Stimulated activated CD8-positive, alpha-beta memory T cell treated with anti-CD3 and anti-CD28 coated beads, Interleukin-4, amount 100 ng/mL, for 48 hours (primary cell): ENCODE data around the gene LDHA.
"Not testable (repeated sequence)": the region's sequence is repeated elsewhere in the genome, so short reads cannot be mapped to it uniquely, and the experiment has no call there.

Source experiments
- DNase-seq: peaks from one replicate; pipeline ENCODE4 v3.0.0-alpha.2; 2020

LDHA gene

DNA sequence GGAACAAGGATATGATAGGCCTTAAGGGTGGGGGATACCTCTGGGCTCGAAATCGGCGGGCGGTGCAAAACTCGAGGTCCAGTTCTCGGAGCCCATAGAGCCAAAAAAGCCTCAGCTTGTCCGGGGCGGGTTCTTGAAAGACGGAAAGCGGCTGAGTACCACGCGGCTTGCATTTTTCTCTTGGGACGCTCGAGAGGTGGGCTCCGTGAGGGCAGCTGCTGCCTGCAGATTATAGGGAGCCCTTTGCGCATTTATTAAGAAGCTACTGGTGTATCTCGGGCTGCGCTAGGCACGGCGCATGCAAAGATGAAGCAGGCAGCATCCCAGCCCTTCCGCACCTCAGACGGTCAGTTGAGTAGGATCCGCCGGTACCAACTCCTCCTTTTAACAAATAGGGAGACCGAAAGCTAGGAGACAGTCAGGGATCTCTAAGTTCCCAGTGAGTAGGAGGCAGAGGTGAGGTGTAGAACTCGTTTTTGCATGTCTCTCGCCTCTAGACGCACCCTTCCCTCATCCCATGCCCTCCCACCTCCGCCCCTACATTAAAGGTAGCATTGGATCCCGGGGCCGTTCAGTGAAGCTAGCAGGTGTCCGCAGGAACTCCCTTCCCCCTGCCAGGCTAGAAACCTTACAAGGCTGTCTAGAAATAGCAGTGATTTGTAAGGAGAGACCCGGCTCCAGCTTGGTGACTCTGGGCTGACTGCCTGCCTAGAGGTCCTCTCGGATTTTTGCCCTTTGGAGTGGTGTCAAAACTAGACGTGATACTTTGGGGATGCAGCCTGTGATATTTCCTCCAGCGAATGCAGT is 768 bp downstream of the LDHA start:
- DNase-seq, result peak; percentile 47

DNA sequence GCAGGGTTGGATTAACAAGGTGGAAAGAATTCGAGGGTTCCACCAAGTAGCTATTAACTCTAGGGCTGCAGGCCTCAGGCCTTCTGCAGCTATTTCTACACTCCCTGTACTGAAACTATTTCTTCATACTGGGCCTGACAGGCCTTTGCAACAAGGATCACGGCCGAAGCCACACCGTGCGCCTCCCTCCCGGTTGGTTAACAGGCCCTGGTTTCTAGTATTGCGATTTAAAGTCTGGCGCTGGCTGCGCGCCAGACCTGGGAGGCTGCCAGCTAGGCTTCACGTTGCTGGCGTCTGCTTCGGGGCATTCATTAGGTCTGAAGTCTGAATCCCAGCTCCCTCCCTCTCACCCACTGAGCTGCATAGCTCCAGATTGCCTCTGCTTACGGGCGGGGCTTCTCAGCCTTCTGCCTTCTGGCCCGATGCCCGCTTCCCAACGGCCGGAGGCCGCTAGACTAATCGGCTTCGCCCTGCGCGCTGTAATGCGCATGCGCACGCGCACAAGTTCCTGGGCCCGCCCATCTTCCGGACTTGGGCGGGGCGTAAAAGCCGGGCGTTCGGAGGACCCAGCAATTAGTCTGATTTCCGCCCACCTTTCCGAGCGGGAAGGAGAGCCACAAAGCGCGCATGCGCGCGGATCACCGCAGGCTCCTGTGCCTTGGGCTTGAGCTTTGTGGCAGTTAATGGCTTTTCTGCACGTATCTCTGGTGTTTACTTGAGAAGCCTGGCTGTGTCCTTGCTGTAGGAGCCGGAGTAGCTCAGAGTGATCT is 1.6 kb downstream of the LDHA start:
- peak; percentile 96 for DNase-seq

DNA sequence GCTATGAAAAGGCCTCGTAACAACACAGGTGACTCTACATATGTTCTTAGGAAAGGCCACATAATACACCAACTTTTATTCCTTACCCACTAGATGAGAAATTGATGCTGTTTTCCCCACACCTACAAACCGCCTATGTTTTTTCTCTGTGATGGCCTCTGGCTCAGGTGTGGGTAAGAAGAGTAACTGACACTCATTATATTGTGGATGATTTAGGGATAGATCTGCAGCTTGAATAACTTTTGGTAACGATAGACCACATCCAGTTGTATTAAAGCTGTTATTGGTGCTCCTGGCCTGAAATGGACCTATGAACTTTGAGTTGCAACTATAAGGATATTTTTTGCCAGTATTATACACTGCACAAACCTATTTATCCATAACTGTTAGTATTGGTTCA is 3.6 kb downstream of the LDHA start:
- no peak for DNase-seq

DNA sequence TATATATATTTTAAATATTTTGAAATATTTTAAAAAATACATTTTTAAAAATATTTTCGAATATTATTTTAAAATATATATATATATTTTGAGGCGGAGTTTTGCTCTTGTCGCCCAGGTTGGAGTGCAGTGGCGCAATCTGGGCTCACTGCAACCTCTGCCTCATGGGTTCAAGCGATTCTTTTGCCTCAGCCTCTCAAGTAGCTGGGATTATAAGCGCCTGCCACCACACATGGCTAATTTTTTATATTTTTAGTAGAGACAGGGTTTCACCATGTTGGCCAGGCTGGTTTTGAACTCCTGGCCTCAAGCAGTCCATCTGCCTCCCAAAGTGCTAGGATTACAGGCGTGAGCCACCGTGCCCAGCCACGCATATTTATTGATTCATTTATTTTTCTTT is 6.7 kb downstream of the LDHA start:
- DNase-seq, result peak; percentile 20

DNA sequence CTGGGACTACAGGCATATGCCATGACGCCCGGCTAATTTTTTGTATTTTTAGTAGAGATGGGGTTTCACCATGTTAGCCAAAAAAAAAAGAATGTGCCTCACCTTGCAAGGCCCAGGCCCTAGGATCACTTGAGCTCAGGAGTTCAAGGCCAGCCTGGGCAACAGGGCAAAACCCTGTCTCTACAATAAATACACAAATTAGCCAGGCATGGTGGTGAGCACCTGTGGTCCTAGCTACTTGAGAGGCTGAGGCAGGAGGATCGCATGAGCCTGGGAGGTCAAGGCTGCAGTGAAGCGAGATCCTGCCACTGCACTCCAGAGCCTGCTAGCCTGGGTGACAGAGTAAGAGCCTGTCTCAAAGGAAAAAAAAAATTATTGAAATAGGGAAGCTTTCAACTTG is 9.7 kb downstream of the LDHA start:
- DNase-seq, result no peak

DNA sequence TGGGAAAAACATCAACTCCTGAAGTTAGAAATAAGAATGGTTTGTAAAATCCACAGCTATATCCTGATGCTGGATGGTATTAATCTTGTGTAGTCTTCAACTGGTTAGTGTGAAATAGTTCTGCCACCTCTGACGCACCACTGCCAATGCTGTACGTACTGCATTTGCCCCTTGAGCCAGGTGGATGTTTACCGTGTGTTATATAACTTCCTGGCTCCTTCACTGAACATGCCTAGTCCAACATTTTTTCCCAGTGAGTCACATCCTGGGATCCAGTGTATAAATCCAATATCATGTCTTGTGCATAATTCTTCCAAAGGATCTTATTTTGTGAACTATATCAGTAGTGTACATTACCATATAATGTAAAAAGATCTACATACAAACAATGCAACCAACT is 13.0 kb downstream of the LDHA start:
- not testable (repeated sequence) for DNase-seq

DNA sequence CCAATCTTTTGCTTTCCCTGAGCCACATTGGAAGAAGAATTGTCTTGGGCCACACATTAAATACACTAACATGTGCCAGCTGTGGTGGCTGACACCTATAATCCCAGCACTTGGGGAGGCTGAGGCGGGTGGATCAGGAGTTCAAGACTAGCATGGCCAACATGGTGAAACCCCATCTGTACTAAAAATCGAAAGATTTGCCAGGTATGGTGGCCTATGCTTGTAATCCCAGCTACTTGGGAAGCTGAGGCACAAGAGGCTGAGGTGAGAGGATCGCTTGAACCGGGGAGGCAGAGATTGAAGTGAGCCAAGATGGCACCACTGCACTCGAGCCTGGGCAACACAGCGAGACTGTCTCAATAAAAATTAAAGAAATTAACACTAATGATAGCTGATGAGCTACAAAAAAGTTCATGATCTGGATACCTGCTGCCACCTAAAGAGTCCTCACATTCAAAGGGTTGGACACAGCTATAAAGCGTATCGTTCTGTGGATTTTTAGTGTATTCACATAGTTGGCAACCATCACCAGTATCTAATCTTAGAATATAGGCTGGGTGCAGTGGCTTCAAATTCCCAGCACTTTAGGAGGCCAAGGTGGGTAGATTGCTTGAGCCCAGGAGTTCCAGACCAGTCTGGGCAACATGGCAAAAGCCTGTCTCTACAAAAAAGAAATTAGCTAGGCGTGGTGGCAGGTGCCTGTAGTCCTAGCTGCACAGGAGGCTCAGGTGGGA is 14.4 kb downstream of the LDHA start:
- DNase-seq, result peak; percentile 52

DNA sequence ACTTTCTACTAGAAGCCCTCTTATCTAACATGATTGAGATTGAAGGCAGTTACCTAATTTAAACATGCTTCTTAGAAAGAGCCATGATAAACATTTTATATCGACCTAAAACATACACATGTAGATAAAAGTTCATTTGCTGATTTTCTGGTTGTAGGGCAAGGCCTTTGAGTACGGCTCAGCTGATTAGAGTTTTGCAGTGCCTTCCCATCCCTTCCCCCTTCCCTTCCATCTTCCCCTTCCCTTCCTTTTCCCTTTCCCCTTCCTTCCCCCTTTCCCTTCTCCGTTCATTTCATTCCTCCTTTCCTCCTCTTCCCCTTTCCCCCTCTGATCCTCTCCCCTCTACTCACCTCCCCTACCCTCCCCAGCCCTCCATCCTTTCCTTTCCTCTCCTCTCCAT is 22.1 kb downstream of the LDHA start:
- DNase-seq, result no peak

DNA sequence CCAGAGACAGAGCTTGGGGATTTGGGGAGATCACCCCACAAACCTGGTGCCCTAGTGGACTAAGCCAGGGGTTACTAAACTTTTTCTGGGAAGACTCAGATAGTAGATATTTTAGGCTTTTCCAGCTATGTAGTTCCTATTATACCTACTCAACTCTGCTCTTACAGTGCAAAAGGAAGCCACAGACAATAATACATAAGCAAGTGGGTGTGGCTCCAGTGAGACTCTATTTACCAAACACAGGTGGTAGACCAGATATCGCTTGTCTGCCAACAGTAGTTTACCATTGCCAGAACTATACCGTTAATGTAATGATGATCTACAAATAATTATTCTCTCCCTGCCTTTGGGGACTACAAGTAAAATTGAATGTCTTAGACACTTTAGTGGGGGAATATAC is 24.7 kb downstream of the LDHA start:
- no peak for DNase-seq

DNA sequence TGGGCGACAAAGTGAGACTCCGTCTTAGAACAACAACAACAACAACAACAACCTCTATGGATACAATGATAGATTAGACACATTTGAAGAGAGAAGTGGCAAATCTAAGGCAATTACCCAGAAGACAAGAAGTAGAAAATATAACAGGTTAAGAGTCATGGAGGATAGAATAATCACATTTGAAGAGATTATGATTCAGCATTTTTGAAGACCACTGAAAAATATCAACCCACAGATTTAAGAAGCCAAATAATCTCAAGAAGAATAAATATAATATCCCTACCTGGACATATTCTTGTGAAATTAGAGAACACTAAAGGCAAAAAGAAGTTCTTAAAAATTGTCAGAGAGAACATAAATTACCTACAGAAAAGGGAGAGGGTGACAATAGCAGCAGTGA is 25.7 kb downstream of the LDHA start:
- DNase-seq, result no peak

DNA sequence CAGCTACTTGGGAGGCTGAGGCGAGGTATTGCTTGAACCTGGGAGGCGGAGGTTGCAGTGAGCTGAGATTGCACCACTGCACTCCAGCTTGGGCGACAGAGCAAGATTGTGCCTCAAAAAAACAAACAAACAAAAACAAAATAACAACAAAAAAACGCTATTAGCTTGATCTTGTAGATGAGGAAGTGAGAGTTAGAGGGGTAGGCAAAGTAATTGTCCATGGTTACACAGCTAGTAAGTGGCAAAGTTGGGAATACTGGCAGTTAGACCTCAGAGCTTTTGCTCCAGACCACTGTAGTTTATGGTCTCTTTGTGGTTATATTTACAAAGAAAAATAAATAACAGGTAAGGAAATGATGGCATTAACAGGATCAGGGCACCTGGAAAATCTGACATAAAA is 32.9 kb downstream of the LDHA start:
- no peak for DNase-seq

DNA sequence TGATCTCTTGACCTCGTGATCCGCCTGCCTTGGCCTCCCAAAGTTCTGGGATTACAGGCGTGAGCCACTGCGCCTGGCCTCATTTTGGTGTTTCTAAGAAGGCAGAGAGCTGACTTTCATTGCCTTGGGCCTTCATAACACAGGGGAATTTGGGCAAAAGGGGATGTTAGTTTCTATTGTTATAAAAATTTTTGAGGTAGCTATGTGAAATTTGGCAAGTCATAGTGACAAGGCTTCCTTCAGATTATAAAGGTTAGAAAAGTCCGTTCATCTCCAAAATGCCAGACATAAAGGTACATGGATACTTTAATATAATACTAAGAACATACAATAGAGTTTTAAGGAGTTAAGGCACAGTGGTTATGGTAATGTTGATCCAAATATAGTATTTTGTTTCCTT is 35.0 kb downstream of the LDHA start:
- DNase-seq, result no peak

DNA sequence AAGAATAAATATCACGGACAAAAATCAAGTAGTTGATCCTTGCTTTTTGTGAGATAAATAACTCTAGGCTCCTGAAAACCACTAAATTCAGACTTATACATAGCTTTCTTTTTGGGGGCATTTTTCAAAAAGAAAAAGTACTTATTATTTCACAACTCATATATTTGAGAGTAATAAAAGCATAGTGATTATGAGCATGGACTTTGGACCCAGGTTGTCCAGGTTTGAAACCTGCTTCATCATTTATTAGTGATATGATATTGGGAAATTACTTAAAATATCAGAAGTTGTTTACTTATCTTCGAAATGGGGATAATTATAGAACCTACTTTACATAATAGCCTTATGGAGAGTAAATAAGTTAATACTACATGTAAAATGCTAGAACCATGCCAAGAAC is 44.3 kb downstream of the LDHA start:
- no peak for DNase-seq

DNA sequence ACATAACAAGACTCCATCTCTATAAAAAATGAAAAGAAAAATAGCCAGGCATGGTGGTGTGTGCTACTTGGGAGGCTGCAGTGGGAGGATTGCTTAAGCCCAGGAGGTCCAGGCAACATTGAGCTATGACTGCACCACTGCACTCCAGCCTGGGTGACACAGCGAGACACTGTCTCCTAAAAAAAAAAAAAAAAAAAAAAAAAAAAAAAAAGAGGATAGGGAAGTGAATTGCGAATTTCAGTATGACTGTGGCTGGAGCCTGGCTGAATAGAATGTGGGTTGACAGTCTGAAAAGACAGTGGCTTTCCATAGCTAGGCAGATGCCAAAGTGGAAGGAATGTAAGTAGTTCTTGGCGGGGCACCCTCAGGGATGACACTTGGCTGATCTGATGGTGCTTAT is 54.9 kb downstream of the LDHA start:
- no peak for DNase-seq

DNA sequence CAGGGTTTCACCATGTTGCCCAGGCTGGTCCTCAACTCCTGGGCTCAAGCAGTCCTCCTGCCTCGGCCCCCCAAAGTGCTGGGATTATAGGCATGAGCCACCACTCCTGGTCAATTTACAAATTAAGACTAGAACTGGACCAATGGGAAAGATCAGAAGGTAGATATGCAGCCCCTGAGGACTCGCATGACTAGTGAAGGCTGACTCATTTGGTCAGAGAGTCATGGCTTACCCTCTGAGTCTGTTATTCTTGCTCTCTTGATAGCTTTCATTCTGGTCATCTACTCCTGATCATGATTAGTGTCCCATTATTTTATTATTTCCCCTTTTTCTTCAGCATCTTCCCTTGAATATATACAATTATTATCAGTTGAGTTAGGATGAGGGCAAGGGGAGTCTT is 58.6 kb downstream of the LDHA start:
- DNase-seq, result no peak

DNA sequence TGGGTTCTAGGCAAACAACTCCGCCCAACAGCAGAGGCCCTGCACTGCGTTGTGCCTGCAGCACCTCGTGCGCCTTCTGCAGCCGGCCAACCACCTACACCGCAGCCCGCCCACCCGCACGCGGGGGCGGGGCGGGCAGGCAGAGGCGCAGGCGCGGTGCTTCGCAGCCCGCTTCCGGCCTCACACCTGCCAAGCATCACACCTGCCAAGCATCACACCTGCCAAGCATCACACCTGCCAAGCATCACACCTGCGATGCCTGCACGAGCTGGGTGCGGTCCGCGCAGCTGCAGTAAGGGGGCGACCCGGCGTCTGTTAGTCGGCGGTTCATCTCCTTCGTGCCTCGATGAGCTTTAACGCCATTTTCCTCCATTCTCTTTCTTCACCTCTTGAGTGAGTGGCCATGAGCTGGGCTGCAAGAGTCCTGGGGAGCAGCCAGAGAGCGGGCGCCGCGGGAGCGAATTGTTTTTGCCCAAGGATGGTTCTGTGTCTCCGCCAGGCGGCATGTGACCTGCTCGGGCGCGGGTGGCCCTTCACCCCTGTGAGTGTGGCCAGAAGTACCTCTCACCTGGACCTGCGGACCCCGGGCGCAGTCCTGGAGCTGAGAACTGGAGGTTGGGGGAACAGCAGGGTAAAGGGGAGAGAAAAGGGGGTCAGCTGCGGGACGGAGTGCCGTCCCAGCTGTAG is 61.5 kb downstream of the LDHA start, which contains the start of gene LDHAL6A:
LDHAL6A (plus strand) TSS at position 171 of the 687 bp plus-strand sequence. CDS start 825 bp downstream, outside the sequence.
- DNase-seq, result no peak

DNA sequence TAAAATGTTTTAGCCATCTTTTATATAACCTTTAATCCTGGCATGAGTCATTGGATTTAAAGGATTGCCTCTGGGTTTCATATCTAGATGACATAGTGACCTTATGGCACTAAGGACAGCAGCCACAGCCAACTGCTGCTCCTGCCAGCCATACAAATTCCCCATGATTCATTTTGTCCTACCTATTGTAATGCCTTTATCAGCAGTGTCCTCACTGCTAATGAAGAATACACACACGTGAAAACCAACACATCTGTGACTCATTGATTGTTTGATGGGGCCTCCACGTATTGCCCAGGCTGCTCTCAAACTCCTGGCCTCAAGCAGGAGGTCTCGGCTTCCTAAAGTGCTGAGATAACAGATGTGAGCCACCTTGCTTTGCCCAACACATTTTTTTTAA is 63.1 kb downstream of the LDHA start:
- no peak for DNase-seq
